Skeletal muscle satellite cell (primary cell): ENCODE measurements around the gene MPIG6B.

Source experiments
- H3K27me3 ChIP-seq: 2 replicates; pipeline ENCODE4 v1.7.0; 2013; ENCODE audit warnings: low read length; ENCODE audit not compliant: control insufficient read depth, insufficient read depth
- H3K36me3 ChIP-seq: 2 replicates; pipeline ENCODE4 v1.7.0; 2013; ENCODE audit warnings: mild to moderate bottlenecking, control low read depth, low read length; ENCODE audit not compliant: insufficient read depth
- H3K4me1 ChIP-seq: 2 replicates; pipeline ENCODE4 v1.7.0; 2013; ENCODE audit warnings: low read length; ENCODE audit not compliant: control insufficient read depth, insufficient read depth
- H3K4me2 ChIP-seq: 2 replicates; pipeline ENCODE4 v1.7.0; 2013; ENCODE audit warnings: mild to moderate bottlenecking, low read length
- H3K4me3 ChIP-seq: 2 replicates; pipeline ENCODE4 v1.7.0; 2013; ENCODE audit warnings: low read length
- H3K9ac ChIP-seq: 2 replicates; pipeline ENCODE4 v1.7.0; 2013; ENCODE audit warnings: mild to moderate bottlenecking, low read depth, low read length, moderate library complexity
- H3K9me3 ChIP-seq: replicated peaks from 2 replicates; pipeline ENCODE4 v1.7.0; 2013; ENCODE audit warnings: mild to moderate bottlenecking, control low read depth, low read length

Gene MPIG6B

GRCh38 chr6:31765559-31765909 lies 42.4 kb downstream of the MPIG6B start:
- H3K4me1 ChIP-seq, result peaks cover 11% of the 10 kb centered on the region
- peaks cover 10% of the 10 kb centered on the region for H3K36me3 ChIP-seq
- H3K27me3 ChIP-seq, result no peaks in the 10 kb centered on the region
- H3K4me2 ChIP-seq, result no peak overlapping the region
- no peak overlapping the region for H3K4me3 ChIP-seq
- no peaks in the 10 kb centered on the region for H3K9me3 ChIP-seq
- no peak overlapping the region for H3K9ac ChIP-seq

GRCh38 chr6:31765910-31766794 lies 43.0 kb downstream of the MPIG6B start:
- H3K4me1 ChIP-seq, result peaks cover 11% of the 10 kb centered on the region
- no peak overlapping the region for H3K9ac ChIP-seq
- H3K4me3 ChIP-seq, result peak overlapping the region; percentile 55
- peaks cover 10% of the 10 kb centered on the region for H3K36me3 ChIP-seq
- no peaks in the 10 kb centered on the region for H3K27me3 ChIP-seq
- H3K9me3 ChIP-seq, result no peaks in the 10 kb centered on the region
- peak overlapping the region; percentile 73 for H3K4me2 ChIP-seq

GRCh38 chr6:31767096-31767645 lies 44.0 kb downstream of the MPIG6B start:
- Histone ChIP-seq H3K9me3 (no peaks in the 10 kb centered on the region), H3K36me3 (peaks cover 3% of the 10 kb centered on the region), H3K9ac (no peak overlapping the region), H3K4me2 (no peak overlapping the region), H3K4me3 (no peak overlapping the region), H3K4me1 (peaks cover 11% of the 10 kb centered on the region), H3K27me3 (no peaks in the 10 kb centered on the region)

- no peak overlapping the region for H3K9ac ChIP-seq
- no peaks in the 10 kb centered on the region for H3K27me3 ChIP-seq
- no peaks in the 10 kb centered on the region for H3K9me3 ChIP-seq
- peaks cover 3% of the 10 kb centered on the region for H3K36me3 ChIP-seq
- peaks cover 7% of the 10 kb centered on the region for H3K4me1 ChIP-seq
- H3K4me3 ChIP-seq, result no peak overlapping the region
- H3K4me2 ChIP-seq, result no peak overlapping the region
Observed at GRCh38 chr6:31768363-31769257, 45.4 kb downstream of the MPIG6B start.

- Histone ChIP-seq H3K4me1 (peaks cover 7% of the 10 kb centered on the region), H3K9me3 (no peaks in the 10 kb centered on the region), H3K9ac (no peak overlapping the region), H3K27me3 (no peaks in the 10 kb centered on the region), H3K4me3 (no peak overlapping the region), H3K36me3 (no peaks in the 10 kb centered on the region), H3K4me2 (no peak overlapping the region)
Observed at GRCh38 chr6:31769684-31770371, 46.7 kb downstream of the MPIG6B start.

- H3K4me3 ChIP-seq, result no peak overlapping the region
- no peaks in the 10 kb centered on the region for H3K9me3 ChIP-seq
- no peak overlapping the region for H3K9ac ChIP-seq
- H3K4me2 ChIP-seq, result no peak overlapping the region
- peaks cover 7% of the 10 kb centered on the region for H3K4me1 ChIP-seq
- no peaks in the 10 kb centered on the region for H3K27me3 ChIP-seq
- no peaks in the 10 kb centered on the region for H3K36me3 ChIP-seq
Observed at GRCh38 chr6:31770860-31771259, 47.7 kb downstream of the MPIG6B start.

GRCh38 chr6:31771992-31772358 lies 48.8 kb downstream of the MPIG6B start:
- H3K9ac ChIP-seq, result no peak overlapping the region
- no peaks in the 10 kb centered on the region for H3K9me3 ChIP-seq
- H3K4me3 ChIP-seq, result no peak overlapping the region
- H3K4me1 ChIP-seq, result peaks cover 6% of the 10 kb centered on the region
- H3K4me2 ChIP-seq, result no peak overlapping the region
- H3K27me3 ChIP-seq, result no peaks in the 10 kb centered on the region
- no peaks in the 10 kb centered on the region for H3K36me3 ChIP-seq

- Histone ChIP-seq H3K9ac (no peak overlapping the region), H3K36me3 (peaks cover 25% of the 10 kb centered on the region), H3K4me3 (no peak overlapping the region), H3K27me3 (no peaks in the 10 kb centered on the region), H3K4me2 (no peak overlapping the region), H3K4me1 (peaks cover 15% of the 10 kb centered on the region), H3K9me3 (no peaks in the 10 kb centered on the region)
Observed at GRCh38 chr6:31775184-31775583, 52.0 kb downstream of the MPIG6B start.

GRCh38 chr6:31775633-31776484 lies 52.7 kb downstream of the MPIG6B start:
- Histone ChIP-seq H3K4me3 (no peak overlapping the region), H3K4me1 (peaks cover 15% of the 10 kb centered on the region), H3K9me3 (no peaks in the 10 kb centered on the region)

More at GRCh38 chr6:31775633-31776484, 52.7 kb downstream of the MPIG6B start:
- Histone ChIP-seq H3K27me3 (no peaks in the 10 kb centered on the region), H3K36me3 (peaks cover 32% of the 10 kb centered on the region), H3K4me2 (no peak overlapping the region), H3K9ac (no peak overlapping the region)
